Measurements from ENCODE around the gene NUP160.
"Not testable (repeated sequence)": the region's sequence is repeated elsewhere in the genome, so short reads cannot be mapped to it uniquely, and the experiment has no call there.

NUP160 gene

DNA sequence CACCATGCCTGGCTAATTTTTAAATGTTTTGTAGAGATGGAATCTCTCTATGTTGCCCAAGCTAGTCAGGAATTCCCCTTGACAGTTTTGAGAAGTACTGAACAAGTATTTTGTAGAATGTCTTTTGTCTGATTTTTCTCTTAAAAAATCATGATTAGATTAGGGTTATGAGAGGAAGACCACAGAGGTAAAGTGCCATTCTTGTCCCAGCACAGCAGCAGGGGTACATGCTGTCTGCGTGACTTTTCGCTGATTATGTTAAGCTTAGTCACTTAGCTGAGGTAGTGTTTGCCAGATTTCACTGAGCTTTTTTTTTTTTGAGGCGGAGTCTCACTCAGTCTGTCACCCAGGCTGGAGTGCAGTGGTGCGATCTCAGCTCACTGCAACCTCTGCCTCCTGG, 13.6 kb upstream of the NUP160 start:
- DNase-seq (ENCODE audit: low read depth) = no peak

DNA sequence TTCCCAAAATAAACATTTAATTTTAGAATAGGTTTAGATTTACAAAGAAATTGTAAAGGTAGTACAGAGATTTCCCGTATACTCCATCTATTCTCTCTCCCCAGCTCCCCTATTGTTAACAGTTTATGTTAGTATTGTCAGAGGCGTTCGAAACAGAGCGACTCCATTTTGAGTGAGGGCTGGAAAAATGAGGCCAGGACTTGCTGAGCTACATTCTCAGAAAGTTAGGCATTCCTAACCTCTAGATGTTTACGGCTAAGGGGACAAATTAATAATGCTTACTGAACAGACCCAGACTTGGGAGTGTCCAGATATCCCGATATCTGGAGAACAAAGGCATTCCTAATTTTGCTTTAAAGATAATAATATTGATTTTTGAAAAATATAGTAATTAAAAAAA, 12.4 kb upstream of the NUP160 start:
- DNase-seq (ENCODE audit: low read depth) = no peak

DNA sequence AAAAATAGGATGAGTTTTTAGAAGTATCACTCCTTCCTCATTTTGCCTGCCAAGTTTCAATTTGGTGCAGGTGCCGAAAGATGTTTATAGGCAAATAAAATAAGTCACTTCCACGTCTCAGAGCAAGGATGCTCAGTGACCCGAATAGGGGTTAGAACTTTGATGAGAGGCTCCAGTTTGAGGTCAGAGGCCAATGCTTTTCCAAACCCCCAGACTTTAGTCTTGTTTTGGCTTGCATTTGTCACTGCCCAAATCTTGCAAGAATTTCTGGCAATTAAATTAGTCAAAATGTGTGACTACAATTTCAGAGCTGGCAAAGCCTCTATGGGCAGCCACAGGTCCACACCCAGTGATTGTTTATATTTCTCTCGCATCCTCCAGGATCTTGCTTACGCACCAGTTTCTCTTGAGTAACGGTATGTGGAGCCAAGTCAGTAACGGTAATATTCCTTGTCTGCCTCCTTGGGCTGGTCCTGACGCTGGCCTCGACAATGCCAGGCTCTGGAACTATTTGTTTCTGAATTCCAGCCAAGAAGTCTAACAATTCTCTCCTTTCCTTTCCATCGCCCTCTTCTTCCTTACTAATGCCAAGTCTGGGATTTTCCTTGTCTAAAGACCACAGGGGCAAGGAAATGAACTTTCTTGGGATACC, 9.9 kb upstream of the NUP160 start:
- DNase-seq (ENCODE audit: low read depth) = no peak

DNA sequence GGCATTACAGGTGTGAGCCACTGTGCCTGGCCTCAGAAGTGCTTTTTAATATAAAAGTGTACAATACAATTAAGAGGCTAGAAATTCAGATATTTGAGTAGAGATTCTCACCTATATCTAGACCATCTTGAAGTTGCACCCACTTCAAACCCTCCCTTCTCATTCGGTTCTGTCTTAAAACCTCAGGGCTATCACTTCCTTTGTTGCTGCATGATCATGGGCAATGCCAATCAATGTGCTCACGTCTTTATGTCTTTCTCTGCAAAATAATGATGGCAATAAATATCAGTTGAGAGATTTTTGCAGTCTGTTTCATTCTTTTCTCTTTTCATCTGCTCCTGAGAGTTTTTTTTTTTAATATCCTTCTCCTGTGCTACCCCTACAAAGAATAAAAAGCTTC, 9.3 kb upstream of the NUP160 start:
- no peak for DNase-seq (ENCODE audit: low read depth)

DNA sequence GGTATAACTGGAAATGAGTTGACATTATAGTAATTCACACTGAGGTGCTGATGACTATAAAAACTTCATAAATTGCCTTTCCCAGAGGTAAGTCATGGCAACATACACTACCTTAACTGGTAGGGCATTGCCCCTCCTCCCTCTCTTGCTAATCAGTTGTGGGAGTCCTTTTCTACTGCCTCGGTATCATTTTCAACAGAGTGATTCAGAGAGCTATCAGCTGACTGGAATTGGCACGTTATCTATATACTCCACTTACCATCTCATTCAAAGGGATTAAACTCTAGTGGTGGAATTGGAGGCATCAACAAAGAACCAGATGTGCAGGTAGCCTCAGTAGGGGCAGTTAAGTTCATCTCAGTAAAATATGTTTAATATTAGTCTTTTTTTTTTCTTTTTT, 8.0 kb upstream of the NUP160 start:
- no peak for DNase-seq (ENCODE audit: low read depth)

DNA sequence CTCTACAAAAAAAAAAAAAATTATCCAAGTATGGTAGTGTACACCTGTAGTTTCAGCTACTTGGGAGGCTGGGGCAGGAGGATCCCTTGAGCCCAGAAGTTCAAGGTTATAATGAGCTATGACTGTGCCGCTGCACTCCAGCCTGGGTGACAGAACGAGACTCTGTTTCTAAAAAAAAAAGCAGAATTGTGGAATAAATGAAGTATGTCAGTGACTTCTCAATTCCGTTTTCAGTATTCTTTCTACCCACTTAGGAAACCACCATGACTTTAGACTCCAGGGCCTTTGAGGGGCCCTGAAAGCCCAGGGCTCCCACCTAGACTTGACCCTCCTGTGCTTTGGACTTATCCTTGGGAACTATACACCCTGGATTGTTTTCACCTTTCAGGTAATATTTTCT, 6.5 kb upstream of the NUP160 start:
- no peak for DNase-seq (ENCODE audit: low read depth)

DNA sequence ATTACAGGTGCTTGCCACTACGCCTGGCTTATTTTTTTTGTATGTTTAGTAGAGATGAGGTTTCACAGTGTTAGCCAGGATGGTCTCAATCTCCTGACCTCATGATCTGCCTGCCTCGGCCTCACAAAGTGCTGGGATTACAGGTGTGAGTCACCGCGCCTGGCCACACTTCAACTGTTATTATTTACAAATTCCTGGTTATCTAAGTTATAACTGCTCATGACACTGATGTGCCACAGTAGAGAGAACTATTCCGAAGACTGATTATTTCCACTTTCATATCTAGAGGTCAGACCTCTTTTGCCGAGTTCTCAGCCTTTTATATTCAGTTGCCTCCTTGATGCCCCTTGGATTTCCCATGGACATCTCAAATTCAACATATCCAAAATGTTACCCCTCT, 3.9 kb upstream of the NUP160 start:
- no peak for DNase-seq (ENCODE audit: low read depth)

DNA sequence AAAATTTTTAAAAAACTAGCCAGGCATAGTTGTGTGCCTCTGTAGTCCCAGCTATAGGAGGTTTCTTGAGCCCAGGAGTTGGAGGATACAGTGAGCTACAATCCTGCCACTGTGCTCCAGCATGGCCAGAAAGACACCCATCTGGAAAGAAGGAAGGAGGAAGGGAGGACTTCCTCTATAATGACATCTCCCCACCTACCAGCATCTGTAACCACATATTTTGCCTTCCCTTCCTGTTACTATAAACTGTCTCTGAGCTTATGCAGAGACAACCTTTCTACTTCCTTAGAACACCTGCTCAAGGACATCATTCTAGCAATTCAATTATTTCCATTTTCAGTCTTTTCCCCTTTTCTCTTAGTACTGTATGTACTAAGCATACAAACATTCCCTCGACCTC, 2.2 kb upstream of the NUP160 start:
- no peak for DNase-seq (ENCODE audit: low read depth)

DNA sequence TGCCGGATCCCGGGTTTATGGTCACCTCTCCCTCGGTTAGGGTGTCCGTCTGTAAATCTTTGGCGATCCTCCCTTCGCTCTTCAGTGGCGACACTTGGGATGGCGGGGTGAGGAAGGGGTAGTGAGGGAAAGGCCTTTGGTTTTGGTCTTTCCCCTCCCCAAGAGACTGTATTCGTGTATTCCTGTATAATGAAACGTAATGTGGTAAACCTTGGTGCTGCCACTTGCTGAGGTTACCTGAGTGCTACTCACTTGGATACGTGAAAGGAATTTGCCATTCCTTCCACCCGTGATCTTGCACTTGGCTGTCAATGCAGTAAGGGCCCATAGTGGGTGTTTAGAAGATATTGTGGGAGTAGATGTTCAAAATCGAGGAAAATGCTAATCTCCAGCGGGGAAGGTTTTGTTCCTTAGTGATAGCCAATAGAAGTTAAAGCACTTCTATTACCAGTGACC, 578 bp upstream of the NUP160 start:
- DNase-seq (ENCODE audit: low read depth) = no peak

DNA sequence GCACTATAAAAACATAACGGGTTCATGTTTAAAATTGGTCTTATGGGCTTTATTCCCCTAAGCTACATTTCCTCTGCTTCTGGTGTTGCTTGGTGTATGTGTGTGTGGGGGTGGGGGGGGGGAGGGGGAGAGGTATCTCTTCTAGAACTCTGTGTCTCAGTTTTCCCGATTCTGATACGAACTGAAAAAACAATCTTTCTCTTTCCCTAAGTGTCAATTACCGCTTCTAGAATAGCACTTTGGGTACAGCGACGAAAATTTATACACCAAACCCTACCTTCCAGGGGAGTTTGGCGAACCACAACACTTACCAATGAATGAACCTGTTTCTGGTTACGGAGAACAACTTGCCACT, 636 bp downstream of the NUP160 start:
- DNase-seq (ENCODE audit: low read depth) = no peak

DNA sequence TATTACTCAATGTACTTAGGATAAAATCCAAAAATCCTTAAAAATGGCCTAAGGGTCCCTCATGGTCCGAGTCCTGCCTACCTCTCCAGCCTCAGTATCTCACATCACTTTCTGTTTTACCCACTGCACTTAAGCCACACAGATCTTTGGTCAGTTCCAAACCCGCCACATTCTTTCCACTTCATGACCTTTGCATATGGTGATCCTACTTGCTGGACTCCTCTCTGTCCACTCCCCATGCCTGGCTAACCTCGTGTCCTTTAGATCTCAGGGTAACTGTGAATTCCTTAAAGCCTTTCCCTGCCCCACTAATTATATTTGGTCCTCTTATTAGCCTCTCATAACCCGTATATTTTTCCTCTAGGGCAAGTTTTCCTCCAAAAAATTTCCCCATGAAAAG, 1.2 kb downstream of the NUP160 start:
- no peak for DNase-seq (ENCODE audit: low read depth)

DNA sequence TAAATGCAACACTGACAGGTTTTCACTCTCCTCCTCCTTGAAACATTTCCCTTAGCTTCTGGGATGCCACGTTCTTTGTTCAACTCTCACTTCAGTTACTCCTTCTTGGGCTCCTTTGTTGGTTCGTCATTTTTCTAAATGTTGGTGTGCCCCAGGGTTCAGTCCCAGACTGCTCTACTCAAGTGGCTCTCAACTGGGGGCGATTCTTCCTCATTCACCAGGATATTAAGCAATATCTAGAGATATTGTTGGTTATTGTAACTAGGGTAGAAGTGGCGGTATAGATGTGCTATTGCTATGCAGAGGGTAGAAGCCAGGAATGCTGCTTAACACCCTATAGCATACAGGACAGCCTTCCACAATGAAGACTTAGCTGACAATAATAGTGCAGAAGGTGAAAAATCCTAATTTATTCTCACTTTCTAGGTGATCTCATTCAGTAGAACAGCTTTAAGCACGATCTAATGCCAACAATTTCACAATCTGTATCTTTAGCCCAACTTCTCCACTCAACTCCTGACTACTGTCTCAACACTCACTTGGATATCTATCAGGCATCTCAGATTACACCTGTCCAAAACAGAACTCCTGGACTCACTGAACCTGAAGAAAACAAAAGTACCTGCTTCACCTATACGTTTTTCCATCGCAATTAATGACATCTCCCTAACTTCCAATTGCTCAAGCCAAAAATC, 4.6 kb downstream of the NUP160 start:
- DNase-seq (ENCODE audit: low read depth) = no peak

DNA sequence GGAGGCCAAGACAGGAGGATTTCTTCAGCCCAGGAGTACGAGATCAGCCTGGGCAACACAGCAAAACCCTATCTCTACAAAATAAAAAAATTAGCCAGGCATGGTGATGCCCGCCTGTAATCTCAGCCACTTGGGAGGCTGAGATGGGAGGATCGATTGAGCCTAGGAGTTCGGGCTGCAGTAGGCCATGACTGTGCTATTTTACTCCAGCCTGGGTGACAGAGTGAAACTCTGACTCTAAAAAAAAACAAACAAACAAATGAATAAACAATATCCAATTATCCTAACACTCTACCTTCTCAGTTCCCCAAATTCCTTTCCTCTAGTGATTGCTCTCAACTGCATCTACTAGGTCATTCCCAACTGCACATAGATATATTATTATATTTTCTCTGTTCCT, 5.4 kb downstream of the NUP160 start:
- DNase-seq (ENCODE audit: low read depth) = no peak

DNA sequence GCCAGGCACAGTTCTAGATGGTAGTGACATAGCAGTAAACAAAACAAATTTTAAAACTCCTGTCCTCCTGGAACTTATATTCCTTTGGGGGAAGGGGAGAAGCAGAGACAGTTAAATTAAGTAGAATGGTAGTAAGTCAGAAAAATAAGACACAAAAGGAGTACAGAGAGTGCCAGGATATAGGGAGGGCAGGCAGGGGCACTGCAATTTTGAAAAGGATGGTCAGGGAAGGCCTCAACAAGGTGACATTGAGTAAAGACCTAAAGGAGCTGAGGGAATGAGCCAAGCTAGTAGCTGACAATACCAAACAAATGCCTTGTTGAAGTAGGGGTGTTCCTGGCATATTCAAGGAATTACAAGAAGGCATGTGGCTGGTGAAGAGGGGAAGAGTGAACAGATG, 10.2 kb downstream of the NUP160 start:
- DNase-seq (ENCODE audit: low read depth) = no peak

DNA sequence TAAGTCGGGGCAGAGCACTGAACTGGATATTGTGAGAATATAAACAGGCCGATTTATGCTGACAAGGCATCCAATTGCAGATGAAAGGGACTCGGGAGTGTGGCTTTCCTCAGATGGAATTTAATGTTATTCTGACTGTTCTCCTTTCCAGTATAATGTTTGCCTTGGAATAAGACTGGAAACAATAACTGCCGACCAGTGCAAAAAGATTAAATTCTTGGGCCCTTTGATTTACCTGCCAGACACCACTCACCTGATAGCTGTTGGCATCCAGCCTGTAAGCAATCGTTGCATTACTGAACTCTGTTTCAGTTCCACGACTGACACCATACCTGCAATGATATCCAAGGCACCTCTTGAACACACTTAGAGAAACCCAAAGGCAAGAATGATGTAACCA, 10.9 kb downstream of the NUP160 start:
- DNase-seq (ENCODE audit: low read depth) = no peak

DNA sequence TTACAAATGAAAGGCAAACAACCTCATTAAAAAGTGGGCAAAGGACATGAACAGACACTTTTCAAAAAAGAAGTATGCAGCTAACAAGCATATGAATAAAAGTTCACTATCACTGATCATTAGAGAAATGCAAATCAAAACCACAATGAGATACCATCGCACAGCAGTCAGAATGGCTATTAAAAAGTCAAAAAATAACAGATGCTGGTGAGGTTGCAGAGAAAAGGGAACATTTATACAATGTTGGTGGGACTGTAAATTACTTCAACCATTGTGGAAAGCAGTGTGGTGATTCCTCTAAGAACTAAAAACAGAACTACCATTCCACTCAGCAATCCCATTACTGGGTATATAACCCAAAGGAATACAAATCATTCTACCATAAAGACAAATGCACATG, 18.1 kb downstream of the NUP160 start:
- not testable (repeated sequence) for DNase-seq (ENCODE audit: low read depth)

DNA sequence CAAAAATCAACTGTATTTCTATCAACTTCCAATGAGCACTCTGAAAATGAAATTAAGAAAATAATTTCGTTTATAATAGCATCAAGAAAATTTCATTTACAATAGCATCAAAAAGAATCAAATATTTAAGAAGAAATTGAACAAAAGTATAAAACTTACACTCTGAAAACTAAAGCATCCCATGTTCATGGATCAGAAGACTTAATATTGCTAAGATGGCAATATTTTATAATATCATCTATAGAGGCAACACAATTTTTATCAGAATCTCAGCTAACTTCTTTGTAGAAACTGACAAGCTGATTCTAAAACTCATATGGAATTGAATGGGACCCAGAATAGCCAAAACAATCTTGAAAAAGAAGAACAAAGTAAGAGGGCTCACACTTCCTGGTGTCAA, 19.9 kb downstream of the NUP160 start:
- DNase-seq (ENCODE audit: low read depth) = no peak

DNA sequence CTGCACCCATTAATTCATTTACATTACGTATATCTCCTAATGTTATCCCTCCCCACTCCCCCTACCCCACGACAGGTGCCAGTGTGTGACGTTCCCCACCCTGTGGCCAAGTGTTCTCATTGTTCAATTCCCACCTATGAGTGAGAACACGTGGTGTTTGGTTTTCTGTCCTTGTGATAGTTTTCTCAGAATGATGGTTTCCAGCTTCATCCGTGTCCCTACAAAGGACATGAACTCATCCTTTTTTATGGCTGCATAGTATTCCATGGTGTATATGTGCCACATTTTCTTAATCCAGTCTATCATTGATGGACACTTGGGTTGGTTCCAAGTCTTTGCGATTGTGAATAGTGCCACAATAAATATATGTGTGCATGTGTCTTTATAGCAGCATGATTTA, 25.5 kb downstream of the NUP160 start:
- DNase-seq (ENCODE audit: low read depth) = not testable (repeated sequence)

DNA sequence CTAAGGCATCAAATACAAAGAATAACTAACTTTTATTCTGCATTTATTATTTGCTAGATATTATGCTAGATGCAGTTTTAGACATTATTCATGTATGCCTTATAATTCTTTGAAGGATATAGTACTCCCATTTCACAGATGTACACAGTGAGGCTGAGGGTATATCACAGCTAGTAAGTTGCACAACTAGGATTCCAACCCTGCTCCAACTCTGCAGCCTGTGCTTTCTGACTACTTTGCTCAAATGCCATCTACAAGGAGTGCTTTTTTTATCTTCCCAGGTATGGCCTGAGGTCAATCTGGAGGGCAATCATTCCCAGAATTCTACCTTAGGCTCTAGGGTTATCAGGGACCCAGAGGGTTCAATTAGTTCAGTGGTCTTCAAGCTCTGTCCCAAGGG, 28.4 kb downstream of the NUP160 start:
- DNase-seq (ENCODE audit: low read depth) = no peak

DNA sequence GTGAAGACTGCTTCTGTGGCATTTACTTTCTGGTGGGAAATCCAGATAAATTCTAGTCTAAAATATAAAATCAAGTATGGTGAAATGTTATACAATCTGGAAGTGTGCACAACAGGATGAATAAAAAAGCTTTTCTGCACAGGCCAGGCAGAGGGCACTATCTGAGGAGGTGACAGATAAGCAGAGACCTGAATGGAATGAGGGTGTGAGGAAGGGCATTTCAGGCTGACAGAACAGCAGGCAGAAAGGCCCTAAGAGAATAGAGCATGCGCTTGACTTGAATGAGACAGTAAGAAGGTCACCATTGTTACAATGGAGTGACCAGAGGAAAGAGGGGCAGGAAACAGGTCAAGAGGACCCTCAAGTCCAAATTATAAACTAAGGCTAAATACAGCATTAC, 47.4 kb downstream of the NUP160 start:
- no peak for DNase-seq (ENCODE audit: low read depth)

DNA sequence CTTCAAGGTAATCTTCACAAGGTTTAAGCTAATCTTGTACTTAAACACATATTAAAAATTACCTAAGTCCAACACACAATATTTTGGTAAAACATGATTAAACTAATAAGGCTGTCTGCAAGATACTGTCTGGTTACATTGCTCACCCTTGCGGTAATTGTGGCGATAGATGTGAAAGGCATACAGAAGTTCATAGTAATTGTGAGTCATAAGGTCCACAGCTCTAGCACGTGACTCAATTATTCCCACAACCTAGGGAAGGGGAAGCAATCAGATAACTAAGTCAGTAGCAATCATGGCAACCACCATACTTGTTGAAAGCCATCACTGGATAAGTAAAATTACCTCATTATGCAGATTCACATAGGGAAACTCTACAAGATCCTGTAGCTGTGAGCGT, 50.5 kb downstream of the NUP160 start:
- no peak for DNase-seq (ENCODE audit: low read depth)

DNA sequence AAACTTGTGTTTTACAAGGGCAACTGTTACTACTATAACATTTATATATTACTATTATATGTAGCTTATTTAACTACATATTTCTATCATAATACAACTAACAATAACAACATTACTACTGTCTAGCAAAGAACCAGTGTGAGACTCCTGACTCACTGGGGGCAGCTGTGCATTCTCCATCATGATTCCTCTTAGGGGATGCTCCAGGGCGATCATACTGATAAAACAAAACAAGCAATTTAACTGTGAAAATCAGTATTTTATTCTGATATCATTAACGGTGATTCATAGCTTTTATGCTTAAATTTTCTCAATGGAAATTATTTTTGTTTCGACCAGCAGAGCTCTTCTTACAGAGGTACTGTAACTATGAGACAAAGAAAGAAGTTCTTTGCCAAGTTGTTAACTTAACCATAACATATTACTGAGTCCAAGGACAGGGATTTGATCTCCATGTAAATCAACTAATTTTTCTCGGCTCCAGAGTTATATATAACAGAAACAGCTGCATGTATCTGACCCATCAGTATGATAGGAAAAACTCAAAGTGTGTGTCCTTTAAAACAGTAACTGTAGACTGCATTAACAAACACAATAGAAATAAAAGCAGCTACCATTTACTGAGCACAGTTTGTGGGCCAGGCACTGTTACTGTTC, 56.2 kb downstream of the NUP160 start:
- DNase-seq (ENCODE audit: low read depth) = no peak

DNA sequence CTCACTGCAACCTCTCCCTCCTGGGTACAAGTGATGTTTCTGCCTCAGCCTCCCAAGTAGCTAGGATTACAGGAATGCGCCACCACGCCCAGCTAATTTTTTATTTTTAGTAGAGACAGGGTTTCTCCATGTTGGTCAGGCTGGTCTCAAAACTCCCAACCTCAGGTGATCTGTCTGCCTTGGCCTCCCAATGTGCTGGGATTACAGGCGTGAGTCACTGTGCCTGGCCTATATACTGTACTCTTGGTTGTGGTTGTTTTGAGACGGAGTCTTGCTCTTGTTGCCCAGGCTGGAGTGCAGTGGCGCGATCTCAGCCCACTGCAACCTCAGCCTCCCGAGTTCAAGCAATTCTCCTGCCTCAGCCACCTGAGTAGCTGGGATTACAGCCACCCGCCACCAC, 58.1 kb downstream of the NUP160 start:
- DNase-seq (ENCODE audit: low read depth) = not testable (repeated sequence)

DNA sequence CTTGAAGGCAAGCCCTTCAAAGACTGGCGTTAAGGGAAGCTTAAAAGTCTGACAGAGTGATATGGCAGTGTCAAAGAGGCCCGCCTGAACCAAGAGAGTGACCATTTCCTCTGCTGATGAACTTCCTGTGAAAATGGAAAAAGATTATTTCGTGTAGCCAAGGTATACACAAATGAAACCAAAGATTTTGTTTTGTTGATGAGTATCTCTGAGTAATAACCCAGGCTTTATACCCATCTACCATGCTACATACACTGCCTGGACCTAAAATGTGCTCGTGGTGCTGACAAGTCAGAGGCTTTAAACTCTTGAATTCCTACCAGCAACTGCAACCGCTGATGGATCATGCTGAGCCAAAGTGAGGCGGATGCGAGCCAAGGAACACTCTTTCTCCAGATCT, 60.0 kb downstream of the NUP160 start:
- no peak for DNase-seq (ENCODE audit: low read depth)

Data from stimulated activated CD8-positive, alpha-beta memory T cell treated with anti-CD3 and anti-CD28 coated beads, Interleukin-12 subunit alpha, Interleukin-12 subunit beta, amount 100 ng/mL, for 4 hours (primary cell).